Mucosa of rectum (tissue), 2 donors: Measurements from ENCODE around the gene IFI44.

Experiments used
- H3K27ac ChIP-seq, 2 donors: one replicate each; pipeline ENCODE4 v1.7.0; 2013; ENCODE audit warnings: inconsistent platforms in 2 of 2, low read depth in 2 of 2, low read length in 2 of 2
- H3K27me3 ChIP-seq, 2 donors: one replicate each; pipeline ENCODE4 v1.7.0; 2013; ENCODE audit warnings: low read length in 2 of 2; ENCODE audit not compliant: control insufficient read depth in 2 of 2, insufficient read depth in 2 of 2
- H3K36me3 ChIP-seq, 2 donors: one replicate each; pipeline ENCODE4 v1.7.0; 2013; ENCODE audit warnings: low read length in 2 of 2; ENCODE audit not compliant: control insufficient read depth in 2 of 2, insufficient read depth in 2 of 2
- H3K4me1 ChIP-seq, 2 donors: one replicate each; pipeline ENCODE4 v1.7.0; 2013; ENCODE audit warnings: low read length in 2 of 2, mild to moderate bottlenecking in 1 of 2; ENCODE audit not compliant: control insufficient read depth in 2 of 2, insufficient read depth in 2 of 2
- H3K4me3 ChIP-seq, 2 donors: one replicate each; pipeline ENCODE4 v1.7.0; 2013; ENCODE audit warnings: low read length in 2 of 2
- H3K9ac ChIP-seq, 2 donors: one replicate each; pipeline ENCODE4 v1.7.0; 2013; ENCODE audit warnings: low read length in 2 of 2, low read depth in 1 of 2, mild to moderate bottlenecking in 1 of 2
- H3K9me3 ChIP-seq, 2 donors: one replicate each; pipeline ENCODE4 v1.7.0; 2013; ENCODE audit warnings: low read length in 2 of 2; ENCODE audit not compliant: control insufficient read depth in 2 of 2
- donor health status: healthy.
- donor health status: Normal muscosa, but diverticular disease.

The IFI44 gene

GRCh38 chr1:78672428-78672827 lies 22.8 kb downstream of the IFI44 start:
- no peak overlapping the region for H3K4me3 ChIP-seq

DNA sequence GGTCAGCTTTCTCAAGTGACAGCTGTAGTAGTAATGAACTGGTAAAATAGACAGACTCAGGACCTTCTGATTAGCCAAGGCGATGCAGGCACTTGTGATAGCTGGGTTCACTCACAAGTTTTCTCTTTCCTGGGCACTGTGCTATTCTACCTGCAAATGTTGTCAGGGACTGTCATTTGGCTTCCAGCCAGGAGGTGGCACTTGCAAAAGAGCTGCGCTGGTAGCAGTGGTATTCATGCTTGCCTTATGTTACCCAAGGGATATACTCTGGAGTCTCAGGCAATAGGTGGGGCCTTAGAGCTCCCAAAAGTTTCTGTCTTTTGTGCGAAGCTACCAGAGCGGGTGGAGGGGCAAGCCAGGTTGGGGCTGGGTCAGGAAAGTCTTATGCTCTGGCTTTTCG lies 23.5 kb downstream of the IFI44 start:
- Histone ChIP-seq H3K4me3 (no peak overlapping the region), H3K4me1 (no peaks in the 10 kb centered on the region), H3K9me3 (no peaks in the 10 kb centered on the region), H3K36me3 (no peaks in the 10 kb centered on the region), H3K9ac (no peak overlapping the region), H3K27ac (no peak overlapping the region), H3K27me3 (no peaks in the 10 kb centered on the region)

More at GRCh38 chr1:78672428-78672827, 22.8 kb downstream of the IFI44 start:
- Histone ChIP-seq H3K9me3 (no peaks in the 10 kb centered on the region), H3K4me1 (no peaks in the 10 kb centered on the region), H3K27ac (no peak overlapping the region), H3K27me3 (no peaks in the 10 kb centered on the region), H3K36me3 (no peaks in the 10 kb centered on the region), H3K9ac (no peak overlapping the region)

- H3K36me3 ChIP-seq: no peaks in the 10 kb centered on the region
- no peaks in the 10 kb centered on the region for H3K9me3 ChIP-seq
- no peaks in the 10 kb centered on the region for H3K27me3 ChIP-seq
- H3K4me3 ChIP-seq: no peak overlapping the region
- H3K9ac ChIP-seq: no peak overlapping the region
- H3K4me1 ChIP-seq: no peaks in the 10 kb centered on the region
- no peak overlapping the region for H3K27ac ChIP-seq
Measured at GRCh38 chr1:78676347-78676982, 26.8 kb downstream of the IFI44 start.

- Histone ChIP-seq H3K9ac (no peak overlapping the region), H3K9me3 (no peaks in the 10 kb centered on the region), H3K27ac (no peak overlapping the region), H3K27me3 (no peaks in the 10 kb centered on the region), H3K4me1 (no peaks in the 10 kb centered on the region), H3K4me3 (no peak overlapping the region), H3K36me3 (no peaks in the 10 kb centered on the region)
Measured at GRCh38 chr1:78676993-78677392, 27.4 kb downstream of the IFI44 start.

- no peaks in the 10 kb centered on the region for H3K36me3 ChIP-seq
- no peak overlapping the region for H3K27ac ChIP-seq
- H3K4me3 ChIP-seq: no peak overlapping the region
- H3K27me3 ChIP-seq: no peaks in the 10 kb centered on the region
- no peaks in the 10 kb centered on the region for H3K4me1 ChIP-seq
- H3K9me3 ChIP-seq: no peaks in the 10 kb centered on the region
- no peak overlapping the region for H3K9ac ChIP-seq
Measured at GRCh38 chr1:78677788-78678187, 28.2 kb downstream of the IFI44 start.

GRCh38 chr1:78678324-78678723 lies 28.7 kb downstream of the IFI44 start:
- Histone ChIP-seq H3K27ac (no peak overlapping the region), H3K4me3 (no peak overlapping the region), H3K4me1 (no peaks in the 10 kb centered on the region), H3K9me3 (no peaks in the 10 kb centered on the region), H3K9ac (no peak overlapping the region), H3K27me3 (no peaks in the 10 kb centered on the region), H3K36me3 (no peaks in the 10 kb centered on the region)

DNA sequence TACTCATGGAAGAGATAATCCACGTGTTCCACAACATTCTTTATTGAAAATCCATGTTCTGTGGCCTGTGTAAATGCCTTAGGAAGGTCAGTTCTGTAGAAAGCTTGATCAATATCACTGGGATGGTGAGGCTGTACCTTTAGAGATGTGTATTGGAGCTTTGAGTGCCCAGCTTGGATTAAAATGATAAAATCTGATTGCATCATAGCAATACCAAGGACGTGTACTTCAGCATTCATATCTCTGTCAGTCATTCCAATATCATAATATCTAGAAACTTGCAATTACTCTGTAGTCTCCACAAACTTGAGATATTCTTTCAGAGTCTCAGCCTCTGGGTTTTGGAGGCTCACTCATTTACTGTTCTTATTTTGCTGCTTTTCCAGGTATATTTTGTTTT lies 31.6 kb downstream of the IFI44 start:
- no peak overlapping the region for H3K27ac ChIP-seq
- H3K36me3 ChIP-seq: no peaks in the 10 kb centered on the region
- H3K27me3 ChIP-seq: no peaks in the 10 kb centered on the region
- no peaks in the 10 kb centered on the region for H3K4me1 ChIP-seq
- H3K9ac ChIP-seq: no peak overlapping the region
- no peak overlapping the region for H3K4me3 ChIP-seq
- H3K9me3 ChIP-seq: no peaks in the 10 kb centered on the region

DNA sequence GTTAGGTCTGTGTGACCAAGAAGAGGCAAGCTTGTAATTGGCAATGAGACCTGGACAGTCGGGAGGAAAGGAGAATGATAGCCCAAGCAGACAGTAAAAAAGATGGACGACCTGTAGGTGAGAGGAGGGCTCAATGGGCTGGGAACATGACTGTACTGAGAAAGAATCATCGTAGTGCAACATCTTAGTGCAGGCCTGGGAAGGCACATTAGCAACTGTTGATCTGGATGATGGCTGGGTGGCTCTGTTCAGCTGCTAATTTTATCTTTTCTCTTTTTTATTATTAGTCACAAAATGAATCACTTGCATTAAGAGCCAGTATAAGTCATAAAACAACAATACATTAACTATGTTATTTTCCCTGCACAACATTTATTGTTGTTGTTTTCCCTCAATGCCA lies 32.9 kb downstream of the IFI44 start:
- H3K9me3 ChIP-seq: no peaks in the 10 kb centered on the region
- H3K4me1 ChIP-seq: no peaks in the 10 kb centered on the region
- H3K27me3 ChIP-seq: no peaks in the 10 kb centered on the region
- H3K9ac ChIP-seq: no peak overlapping the region
- H3K4me3 ChIP-seq: no peak overlapping the region
- no peaks in the 10 kb centered on the region for H3K36me3 ChIP-seq
- H3K27ac ChIP-seq: no peak overlapping the region

DNA sequence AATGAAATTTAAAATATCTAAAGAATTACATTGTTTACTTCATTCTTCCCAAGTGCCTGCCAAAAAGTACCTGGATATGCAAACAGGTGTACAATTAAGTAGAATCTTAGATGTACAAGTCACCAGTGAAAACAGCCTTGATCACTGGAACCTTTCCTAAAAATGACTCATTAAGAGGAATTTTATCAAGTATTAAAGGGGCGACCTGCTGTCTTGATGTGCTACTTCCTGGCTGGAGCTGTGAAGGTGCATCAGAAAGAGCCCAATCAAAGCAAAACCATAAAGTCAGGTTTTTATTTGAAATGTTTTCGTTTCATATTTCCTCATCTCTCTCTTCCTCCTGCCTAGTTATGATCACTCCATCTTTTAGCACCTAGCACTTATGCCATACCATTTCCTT lies 33.4 kb downstream of the IFI44 start:
- Histone ChIP-seq H3K27me3 (no peaks in the 10 kb centered on the region), H3K9ac (no peak overlapping the region), H3K36me3 (no peaks in the 10 kb centered on the region), H3K9me3 (no peaks in the 10 kb centered on the region), H3K4me1 (no peaks in the 10 kb centered on the region), H3K27ac (no peak overlapping the region), H3K4me3 (no peak overlapping the region)

- Histone ChIP-seq H3K4me3 (no peak overlapping the region), H3K27me3 (no peaks in the 10 kb centered on the region), H3K27ac (no peak overlapping the region), H3K9me3 (no peaks in the 10 kb centered on the region), H3K4me1 (no peaks in the 10 kb centered on the region), H3K9ac (no peak overlapping the region), H3K36me3 (no peaks in the 10 kb centered on the region)
Measured at GRCh38 chr1:78687315-78687714, 37.7 kb downstream of the IFI44 start.

- no peaks in the 10 kb centered on the region for H3K9me3 ChIP-seq
- H3K27me3 ChIP-seq: no peaks in the 10 kb centered on the region
- H3K9ac ChIP-seq: no peak overlapping the region
- H3K36me3 ChIP-seq: no peaks in the 10 kb centered on the region
- no peak overlapping the region for H3K27ac ChIP-seq
- no peak overlapping the region for H3K4me3 ChIP-seq
- no peaks in the 10 kb centered on the region for H3K4me1 ChIP-seq
Measured at GRCh38 chr1:78687914-78688313, 38.3 kb downstream of the IFI44 start.
